ENCODE measurements around the gene CEP72. TPM values are rescaled to one million over a fixed set of nuclear protein-coding genes. Genes with fewer than 3 reads are reported as not detected.
"Not testable (repeated sequence)": the region's sequence is repeated elsewhere in the genome, so short reads cannot be mapped to it uniquely, and the experiment has no call there.

The CEP72 gene
- total RNA-seq, 1 experiment from 2014 or later = 14.8 TPM

DNA sequence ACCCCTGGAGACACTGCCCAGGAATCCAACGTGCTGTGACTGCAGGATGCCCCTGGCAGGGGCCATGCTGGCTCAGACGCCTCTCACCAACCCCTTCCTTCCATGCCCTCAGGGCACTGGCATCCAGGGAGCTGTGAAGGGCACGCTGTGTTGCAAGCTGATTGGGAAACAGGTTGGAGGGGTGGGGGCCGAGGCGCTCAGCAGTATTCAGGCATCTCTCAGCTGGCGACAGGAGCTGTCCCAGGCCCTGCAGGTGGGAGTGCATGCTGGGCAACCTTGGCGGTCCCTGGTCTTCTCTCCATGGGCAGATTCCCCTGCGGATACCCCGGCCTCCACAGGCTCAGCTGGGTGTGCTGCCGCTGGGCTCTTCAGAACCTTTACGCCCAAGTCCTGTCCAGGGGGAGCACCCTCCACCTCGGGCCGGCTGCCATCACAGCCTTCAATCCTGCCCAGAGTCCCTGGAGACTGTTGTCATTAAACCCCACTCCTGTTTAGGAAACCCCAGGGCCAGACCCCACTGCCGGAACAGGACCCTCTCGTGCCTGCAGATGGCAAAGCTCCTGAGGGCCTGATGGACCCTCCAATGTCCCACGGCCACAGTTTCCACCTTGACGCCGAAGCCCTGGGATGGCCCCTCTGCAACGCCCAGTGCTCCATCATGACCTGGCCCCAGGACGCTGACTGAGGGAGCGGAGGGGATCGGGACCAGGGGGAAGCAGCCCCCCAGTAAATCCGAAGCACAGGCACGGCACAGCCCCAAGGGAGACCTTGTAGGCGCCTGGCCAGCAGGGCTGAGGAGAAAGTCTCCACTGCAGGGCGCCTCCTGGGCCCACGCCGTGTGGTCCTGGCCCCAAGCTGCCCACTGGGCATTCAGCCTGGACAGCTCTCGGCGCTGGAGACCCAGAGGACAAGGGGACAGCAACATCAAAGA, 71.7 kb downstream of the CEP72 start:
- no peak for DNase-seq (ENCODE audit: low spot score)

DNA sequence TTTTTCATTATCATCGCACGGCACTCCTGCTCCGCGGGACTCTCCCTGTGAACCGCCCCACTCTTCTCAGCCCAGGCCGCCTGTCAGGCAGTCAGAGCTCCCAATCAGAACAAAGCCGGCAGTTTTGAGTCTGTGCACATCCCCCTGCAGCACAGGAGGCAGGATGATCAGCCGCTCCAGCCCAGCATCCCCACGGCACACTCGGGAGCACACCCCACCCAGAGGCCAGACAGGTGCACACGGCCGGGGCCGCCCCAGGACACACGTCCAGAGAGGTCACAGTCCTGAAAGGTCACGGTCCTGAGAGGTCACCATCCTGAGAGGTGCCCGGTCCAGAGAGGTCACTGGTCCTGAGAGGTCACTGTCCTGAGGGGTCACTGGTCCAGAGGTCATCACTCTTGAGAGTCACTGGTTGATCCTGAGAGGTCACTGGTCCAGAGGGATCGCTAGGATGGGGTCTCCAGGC, 72.6 kb downstream of the CEP72 start:
- no peak for DNase-seq (ENCODE audit: low spot score)

DNA sequence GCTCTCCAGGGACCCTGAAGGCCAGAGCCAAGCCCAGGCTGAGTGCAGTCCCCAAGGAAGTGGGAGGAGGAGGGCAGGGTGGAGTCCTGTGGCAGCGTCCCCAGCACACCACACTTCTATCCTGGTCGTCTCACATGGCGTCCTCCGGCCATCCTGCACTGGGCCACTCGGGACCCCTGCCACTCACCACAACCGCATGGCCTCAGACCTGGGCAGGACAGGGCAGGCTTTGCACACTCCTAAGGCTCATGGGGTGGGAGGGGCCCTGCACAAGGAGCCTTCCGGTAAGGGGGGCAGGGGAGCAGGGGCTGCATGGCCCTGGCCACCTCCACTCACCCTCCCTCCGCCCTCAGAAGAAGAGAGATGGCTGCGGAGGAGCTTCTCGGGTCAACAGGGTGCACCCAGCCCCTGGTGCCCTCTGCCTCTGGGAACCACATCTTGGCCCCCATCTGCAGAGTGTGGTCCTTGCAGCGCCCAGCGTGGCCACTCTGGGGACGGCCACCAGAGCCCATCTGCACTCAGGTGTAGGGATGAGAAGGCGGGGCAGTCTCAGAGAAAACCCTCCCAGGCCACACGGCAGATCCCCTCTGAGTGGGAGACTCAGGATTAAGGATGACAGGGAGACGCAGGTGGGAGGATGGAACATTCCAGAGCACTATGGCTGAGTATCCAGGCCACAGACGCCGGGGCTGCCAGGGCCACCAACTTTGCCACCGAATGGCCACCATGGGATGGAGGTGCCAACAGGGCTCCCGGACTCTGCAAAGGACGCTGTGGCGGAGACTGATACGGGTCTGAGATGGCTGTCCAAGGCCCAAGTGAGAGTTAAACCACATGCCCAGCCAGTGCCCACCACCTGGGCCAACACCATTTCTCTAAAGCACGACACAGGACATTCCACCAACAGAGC, 73.4 kb downstream of the CEP72 start:
- no peak for DNase-seq (ENCODE audit: low spot score)

DNA sequence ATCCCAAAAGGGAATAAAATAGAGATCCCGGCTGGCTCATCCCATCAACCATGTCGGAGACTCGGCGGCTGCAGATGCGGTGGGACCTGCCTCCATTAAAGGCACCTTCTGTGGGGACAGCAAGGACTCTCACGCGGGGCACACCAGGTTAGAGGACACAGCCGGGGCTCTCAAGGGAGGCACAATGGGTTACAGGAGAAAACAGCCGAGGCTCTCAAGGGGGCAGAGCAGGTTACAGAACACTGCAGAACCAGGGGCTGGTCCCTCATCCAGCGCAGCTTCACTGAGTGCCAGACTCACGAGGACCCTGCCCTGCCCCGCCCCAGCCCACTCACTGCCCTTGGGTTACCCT, 74.0 kb downstream of the CEP72 start:
- not testable (repeated sequence) for DNase-seq (ENCODE audit: low spot score)

DNA sequence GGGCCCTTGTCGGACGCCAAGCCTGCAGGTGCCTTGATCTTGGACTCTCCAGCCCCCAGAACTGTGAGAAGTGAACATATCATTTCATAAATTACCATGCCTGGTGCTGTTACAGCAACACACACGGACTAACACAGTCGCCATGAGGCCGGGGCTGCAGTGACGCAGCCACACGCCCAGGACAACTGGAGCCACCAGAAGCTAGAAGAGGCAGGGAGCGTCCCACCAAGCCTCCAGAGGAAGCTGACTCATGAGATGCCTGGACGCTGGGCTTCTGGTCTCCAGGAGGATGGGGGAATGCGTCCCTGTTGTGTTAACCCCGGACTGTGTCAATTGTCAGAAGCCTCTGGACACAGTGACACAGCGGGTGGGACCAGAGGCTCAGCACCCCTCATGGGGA, 74.8 kb downstream of the CEP72 start:
- not testable (repeated sequence) for DNase-seq (ENCODE audit: low spot score)

DNA sequence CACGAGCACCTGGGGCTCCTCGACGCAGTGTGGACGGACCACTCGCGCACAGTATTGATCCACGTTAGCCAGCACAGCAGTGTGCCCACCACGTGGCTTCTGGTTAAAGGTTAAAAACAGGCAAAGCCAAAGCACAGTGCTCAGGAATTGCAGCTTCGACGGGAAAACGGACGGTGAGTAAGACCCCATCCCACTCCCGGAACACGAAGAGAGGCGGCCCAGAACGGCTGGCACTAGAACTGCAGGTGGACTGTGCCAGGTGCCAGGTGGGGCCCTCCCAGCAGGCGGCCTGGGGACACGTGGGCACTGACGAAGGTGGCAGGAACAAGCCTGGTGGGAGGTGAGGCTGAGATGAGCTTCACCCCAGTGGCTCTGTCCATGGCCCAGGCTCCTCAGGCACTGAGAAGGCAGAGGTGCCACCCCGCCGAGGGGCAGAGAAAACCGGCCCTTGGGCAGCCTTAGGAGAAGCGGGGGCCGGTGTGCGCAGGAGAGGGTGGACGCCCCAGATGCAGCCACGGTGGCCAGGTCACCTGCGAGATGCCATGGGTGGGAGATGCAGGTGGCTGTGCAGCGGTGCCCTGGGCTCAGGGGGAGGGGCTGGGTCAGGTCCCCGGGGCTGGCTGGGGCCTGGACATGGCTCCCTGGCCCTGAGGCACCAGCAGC, 76.3 kb downstream of the CEP72 start:
- DNase-seq (ENCODE audit: low spot score) = not testable (repeated sequence)

DNA sequence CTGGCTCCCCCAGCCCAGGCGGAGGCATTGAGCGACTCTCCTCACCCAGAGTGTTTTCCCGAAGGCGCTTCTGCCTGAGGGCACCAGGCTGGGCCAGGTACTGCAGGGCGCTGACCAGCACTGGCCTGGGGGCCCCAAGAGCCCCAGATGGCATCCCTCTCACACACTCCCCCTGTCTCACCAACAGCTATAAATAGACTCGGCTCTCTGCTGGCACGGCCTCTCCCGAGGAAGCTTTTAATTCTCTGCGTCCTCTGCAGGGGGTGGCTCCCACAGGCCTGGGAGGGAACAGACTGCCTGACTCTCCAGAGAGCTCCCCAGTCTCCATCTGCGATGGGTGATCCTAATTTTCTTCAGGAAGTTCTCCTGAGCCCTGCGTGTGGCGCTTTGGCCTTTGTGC, 78.2 kb downstream of the CEP72 start:
- not testable (repeated sequence) for DNase-seq (ENCODE audit: low spot score)

DNA sequence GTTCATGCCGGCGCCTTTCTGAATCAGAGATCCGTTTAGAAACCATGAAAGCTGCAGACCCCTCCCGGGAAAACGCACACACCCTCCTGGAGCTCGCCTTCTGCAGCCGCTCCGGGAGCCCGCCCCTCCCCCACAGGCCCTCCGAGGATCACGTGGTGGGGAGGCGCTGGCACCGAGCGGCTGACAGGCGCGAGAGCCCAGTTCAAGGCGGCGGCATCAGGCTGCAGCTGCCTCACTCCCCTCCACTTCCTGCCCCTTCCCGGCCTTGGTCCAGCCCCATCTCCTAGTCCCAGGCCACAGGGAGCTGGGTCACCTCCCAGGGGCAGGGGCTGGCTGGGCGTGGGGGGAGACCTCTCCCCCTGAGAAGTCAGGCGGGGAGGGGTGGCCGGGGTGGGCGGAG, 78.9 kb downstream of the CEP72 start:
- not testable (repeated sequence) for DNase-seq (ENCODE audit: low spot score)

DNA sequence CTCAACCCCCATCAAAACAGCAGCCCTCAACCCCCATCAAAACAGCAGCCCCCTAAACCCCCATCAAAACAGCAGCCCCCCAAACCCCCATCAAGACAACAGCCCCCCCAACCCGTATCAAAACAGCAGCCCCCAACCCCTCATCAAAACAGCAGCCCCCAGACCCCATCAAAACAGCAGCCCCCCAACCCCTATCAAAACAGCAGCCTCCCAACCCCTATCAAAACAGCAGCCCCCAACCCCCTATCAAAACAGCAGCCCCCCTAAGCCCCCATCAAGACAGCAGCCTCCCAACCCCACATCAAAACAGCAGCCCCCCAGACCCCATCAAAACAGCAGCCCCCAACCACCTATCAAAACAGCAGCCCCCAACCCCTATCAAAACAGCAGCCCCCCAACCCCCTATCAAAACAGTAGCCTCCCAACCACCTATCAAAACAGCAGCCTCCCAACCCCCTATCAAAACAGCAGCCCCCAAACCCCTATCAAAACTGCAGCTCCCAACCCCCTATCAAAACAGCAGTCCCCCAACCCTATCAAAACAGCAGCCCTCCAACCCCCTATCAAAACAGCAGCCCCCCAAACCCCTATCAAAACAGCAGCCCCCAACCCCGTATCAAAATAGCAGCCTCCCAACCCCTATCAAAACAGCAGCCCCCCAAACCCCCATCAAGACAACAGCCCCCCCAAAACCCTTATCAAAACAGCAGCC, 79.8 kb downstream of the CEP72 start:
- no peak for DNase-seq (ENCODE audit: low spot score)

DNA sequence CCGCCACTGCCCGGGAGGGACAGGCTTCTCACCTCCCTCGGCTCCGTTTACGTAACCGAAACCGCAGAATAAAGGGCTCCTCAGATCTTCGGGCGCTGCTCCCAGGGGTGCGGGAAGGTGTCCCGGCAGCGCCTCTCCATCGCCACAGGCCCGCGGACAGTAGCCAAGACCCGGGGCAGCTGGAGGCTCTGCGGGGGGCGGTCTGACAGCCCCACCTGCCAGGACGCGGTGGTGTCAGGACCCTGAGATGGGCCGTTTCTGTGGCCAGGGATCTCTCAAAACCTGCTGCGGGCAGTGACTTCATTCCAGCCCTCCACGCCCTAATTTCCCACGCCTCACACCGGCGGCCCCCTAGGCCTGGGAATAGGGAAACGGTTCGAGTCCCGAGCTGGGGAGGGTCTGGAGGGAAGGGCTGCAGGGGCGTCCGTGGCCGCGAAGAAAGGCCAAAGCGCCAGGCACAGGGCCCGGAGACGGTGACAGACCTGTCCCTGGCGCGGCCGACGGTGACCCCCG, 80.4 kb downstream of the CEP72 start:
- DNase-seq (ENCODE audit: low spot score) = not testable (repeated sequence)

DNA sequence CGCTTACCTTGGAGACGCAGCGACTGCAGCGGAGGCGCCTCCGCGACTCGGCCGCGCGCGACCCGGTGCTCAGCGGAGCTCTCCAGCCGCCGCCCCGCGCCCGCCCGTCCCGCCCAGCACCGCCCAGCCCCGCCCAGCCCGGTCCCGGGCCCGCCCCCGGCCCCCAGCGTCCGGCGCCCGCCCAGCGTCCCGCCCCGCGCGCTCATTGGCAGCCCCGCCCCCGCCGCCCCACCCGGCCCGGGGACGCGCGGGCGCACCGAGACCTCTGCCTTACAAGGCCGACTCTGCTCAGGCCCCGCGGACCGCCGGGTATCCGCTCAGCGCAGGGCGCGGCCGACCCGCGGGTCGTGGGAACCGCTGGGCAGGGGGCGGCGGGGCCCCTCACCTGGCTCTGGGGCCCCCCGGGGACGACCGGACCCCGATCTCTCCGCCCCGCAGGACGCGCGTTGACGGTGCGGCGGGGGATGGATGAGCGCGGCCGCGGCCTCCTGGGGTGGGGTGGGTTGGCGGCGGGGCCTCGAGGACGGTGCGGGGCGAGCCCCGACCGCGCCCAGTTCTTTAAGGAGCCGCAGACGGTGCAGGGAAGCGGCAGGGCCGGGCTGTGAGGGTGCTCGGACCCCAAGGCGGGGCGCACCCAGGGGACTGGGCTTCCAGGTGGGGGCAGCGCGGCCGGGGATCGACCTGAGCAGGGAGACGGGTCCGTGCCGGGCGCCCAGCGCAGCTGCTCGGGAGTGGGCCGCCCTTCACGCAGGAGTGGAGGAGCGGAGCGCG, 81.3 kb downstream of the CEP72 start, which contains the start of gene TPPP:
TSS of gene TPPP (minus strand) at position 82 of the 771 bp plus-strand sequence. CDS start 15,292 bp downstream, outside the sequence.
- DNase-seq (ENCODE audit: low spot score) = not testable (repeated sequence)

DNA sequence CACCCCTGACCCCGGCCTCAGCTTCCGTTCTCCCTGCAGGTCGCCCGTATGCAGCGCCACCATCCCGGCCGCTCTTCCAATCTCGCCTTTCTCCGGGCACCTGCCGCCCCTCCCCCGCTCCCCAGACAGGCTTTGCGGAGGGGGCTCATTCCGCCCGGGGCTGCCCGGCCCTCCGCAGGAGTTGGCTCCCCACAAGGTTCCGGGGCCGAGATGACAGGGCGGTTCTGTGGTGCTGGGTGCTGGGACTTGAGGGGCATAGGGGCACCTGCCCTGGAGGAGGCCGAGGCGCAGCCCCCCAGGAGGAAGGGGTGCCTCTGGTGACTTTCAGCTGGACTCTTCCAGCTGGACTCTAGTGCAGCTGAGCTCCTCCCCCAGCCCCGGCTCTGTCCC, 81.9 kb downstream of the CEP72 start:
- not testable (repeated sequence) for DNase-seq (ENCODE audit: low spot score)

DNA sequence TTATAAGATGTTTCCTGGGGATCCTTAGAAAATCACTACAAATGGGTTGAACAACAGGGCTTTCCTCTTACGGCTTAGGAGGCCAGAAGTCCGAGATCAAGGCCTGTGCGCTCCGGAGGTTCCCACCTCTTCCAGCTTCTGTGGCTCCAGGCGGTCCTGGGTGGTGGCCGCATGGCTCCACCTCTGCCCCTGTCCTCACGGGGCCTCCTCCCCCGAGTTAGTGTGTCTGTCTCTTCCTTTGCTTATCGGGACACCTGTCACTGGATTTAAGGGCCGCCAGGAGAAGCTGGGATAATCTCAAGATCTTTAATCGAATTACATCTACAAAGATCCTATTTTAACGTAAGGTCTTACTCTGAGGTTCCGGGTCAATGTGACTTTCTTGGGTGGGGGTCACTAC, 83.3 kb downstream of the CEP72 start:
- DNase-seq (ENCODE audit: low spot score) = not testable (repeated sequence)

DNA sequence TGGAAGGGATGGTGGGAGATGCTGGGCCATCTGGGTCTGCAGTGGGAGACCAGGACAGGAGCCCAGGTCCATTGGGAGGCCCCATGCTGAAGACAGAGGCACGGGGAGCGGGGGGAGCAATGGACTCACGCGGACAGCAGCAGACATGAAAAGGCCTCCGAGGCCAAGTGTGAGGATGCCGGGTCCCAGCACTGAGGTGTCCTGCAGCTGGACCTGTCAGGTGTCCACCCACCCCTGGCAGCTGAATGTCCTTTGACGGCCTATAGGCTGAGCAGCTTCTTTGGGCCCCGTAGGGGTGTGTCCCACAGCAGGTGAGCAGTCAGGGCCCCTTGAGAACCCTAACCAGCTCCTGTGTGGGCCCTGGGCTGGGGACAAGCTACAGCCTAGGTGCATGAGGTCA, 84.1 kb downstream of the CEP72 start:
- DNase-seq (ENCODE audit: low spot score) = not testable (repeated sequence)

DNA sequence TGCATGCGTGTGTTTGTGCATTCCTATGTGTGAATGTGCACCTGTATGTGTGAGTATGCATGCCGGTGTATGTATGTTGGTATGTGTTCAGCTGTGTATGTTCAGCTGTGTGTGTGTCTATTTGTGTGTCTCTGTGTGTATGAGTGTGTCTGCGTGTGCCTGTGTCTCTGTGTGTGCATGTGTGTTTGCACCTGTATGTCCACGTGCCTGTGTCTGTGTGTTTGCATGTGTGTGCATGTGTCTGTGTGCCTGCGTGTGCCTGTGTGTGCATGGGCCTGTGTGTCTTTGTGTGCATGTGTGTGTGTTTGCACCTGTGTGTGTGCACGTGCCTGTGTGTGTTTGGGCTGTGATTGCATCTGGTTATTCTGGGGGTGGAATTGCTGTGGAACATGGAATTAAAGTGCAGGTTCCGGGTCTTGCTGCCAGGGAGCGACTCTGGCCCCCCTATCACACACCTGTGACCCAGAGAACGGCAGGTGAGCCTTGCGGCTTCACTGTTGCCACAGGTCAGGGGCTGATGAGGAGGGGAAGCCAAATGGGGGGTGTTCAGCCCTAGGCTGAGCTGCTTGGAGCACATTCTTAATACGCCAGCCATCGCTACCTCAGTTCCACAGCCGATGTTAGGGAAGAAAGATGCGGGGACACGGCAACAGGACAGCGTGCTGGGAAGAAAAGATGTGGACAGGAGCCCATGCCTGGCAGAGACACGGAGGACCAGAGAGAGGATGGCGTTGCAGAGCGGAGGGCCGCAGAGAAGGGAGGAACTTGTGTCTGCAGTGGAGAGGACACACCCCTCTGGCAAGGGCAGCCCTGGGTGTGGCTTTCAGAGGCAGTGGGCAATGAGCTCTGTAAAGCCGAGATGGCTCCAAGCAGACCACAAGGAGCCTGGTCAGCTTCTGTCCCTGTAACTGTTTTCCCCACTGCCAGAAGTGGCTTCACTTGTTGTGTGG, 84.9 kb downstream of the CEP72 start:
- not testable (repeated sequence) for DNase-seq (ENCODE audit: low spot score)

All from A172 (cell line).